ENCODE data around the gene CHMP2A.

DNA sequence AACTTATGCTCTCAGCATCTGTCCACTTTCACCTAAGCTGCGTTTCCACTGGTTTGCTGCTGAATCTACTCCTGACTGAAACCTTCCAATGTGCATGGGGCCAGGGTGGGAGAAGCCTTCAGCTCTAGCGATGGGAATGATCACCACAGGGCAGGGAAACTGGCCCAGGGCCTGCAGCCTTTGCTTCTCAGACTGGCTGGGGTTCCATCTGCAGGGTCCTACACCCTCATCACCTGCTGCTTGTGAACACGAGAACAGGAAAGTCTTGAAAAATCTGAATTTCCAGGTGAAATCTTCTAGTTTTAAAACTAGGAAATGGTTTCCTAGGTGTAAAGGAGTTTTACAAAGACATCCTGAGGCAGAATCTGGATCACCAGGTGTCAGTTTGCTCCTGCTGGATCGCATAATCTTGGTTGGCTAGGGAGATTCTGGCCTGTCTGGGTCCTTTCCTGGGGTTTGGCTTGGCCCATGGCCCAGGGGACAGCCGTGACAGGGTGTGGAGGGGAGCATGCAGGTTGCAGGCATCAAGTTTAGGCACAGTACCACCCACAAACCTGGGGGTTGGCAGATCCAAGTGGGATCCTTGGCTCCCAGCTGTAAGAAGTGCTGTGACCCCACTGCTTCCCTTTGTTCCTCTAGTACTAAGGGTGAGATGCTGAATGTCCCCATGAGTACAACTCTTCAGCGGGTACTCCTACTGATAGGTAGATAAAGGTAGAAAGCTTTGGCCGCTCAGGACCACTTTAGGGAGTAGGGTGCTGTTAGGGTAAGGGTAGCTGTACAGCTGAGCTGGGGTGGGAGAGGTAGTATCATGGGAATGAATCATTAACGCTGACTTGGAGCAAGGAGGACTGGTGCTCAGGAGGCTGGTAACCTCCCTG is 5.3 kb upstream of the CHMP2A start:
- TF ChIP-seq, protein P1, sequence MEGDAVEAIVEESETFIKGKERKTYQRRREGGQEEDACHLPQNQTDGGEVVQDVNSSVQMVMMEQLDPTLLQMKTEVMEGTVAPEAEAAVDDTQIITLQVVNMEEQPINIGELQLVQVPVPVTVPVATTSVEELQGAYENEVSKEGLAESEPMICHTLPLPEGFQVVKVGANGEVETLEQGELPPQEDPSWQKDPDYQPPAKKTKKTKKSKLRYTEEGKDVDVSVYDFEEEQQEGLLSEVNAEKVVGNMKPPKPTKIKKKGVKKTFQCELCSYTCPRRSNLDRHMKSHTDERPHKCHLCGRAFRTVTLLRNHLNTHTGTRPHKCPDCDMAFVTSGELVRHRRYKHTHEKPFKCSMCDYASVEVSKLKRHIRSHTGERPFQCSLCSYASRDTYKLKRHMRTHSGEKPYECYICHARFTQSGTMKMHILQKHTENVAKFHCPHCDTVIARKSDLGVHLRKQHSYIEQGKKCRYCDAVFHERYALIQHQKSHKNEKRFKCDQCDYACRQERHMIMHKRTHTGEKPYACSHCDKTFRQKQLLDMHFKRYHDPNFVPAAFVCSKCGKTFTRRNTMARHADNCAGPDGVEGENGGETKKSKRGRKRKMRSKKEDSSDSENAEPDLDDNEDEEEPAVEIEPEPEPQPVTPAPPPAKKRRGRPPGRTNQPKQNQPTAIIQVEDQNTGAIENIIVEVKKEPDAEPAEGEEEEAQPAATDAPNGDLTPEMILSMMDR (IDR thresholded peaks at IDR 0.05; ENCODE audit: low read depth, low read length, missing input control) = no peak
- no peak for TF ChIP-seq MAX (IDR thresholded peaks at IDR 0.05)
- no peak for TF ChIP-seq YY1 (IDR thresholded peaks at IDR 0.05)
- no peak for TF ChIP-seq NR2F2 (IDR thresholded peaks at IDR 0.05)
- TF ChIP-seq SP1 (IDR thresholded peaks at IDR 0.05) = no peak
- no peak for TF ChIP-seq TAF1 (conservative IDR thresholded peaks at IDR 0.05)
- TF ChIP-seq, protein P2, sequence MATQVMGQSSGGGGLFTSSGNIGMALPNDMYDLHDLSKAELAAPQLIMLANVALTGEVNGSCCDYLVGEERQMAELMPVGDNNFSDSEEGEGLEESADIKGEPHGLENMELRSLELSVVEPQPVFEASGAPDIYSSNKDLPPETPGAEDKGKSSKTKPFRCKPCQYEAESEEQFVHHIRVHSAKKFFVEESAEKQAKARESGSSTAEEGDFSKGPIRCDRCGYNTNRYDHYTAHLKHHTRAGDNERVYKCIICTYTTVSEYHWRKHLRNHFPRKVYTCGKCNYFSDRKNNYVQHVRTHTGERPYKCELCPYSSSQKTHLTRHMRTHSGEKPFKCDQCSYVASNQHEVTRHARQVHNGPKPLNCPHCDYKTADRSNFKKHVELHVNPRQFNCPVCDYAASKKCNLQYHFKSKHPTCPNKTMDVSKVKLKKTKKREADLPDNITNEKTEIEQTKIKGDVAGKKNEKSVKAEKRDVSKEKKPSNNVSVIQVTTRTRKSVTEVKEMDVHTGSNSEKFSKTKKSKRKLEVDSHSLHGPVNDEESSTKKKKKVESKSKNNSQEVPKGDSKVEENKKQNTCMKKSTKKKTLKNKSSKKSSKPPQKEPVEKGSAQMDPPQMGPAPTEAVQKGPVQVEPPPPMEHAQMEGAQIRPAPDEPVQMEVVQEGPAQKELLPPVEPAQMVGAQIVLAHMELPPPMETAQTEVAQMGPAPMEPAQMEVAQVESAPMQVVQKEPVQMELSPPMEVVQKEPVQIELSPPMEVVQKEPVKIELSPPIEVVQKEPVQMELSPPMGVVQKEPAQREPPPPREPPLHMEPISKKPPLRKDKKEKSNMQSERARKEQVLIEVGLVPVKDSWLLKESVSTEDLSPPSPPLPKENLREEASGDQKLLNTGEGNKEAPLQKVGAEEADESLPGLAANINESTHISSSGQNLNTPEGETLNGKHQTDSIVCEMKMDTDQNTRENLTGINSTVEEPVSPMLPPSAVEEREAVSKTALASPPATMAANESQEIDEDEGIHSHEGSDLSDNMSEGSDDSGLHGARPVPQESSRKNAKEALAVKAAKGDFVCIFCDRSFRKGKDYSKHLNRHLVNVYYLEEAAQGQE (IDR thresholded peaks at IDR 0.05) = no peak
- TF ChIP-seq GABPA (IDR thresholded peaks at IDR 0.05 in 1 of 2, conservative IDR thresholded peaks at IDR 0.05 in 1 of 2) = no peak
